CD4-positive, alpha-beta T cell treated with Interleukin-17A for 1 hour (primary cell): ENCODE data around the gene ZBTB7A.

Source experiments
- DNase-seq: peaks from one replicate; pipeline ENCODE4 v3.0.0-alpha.2; 2020

The ZBTB7A gene

DNA sequence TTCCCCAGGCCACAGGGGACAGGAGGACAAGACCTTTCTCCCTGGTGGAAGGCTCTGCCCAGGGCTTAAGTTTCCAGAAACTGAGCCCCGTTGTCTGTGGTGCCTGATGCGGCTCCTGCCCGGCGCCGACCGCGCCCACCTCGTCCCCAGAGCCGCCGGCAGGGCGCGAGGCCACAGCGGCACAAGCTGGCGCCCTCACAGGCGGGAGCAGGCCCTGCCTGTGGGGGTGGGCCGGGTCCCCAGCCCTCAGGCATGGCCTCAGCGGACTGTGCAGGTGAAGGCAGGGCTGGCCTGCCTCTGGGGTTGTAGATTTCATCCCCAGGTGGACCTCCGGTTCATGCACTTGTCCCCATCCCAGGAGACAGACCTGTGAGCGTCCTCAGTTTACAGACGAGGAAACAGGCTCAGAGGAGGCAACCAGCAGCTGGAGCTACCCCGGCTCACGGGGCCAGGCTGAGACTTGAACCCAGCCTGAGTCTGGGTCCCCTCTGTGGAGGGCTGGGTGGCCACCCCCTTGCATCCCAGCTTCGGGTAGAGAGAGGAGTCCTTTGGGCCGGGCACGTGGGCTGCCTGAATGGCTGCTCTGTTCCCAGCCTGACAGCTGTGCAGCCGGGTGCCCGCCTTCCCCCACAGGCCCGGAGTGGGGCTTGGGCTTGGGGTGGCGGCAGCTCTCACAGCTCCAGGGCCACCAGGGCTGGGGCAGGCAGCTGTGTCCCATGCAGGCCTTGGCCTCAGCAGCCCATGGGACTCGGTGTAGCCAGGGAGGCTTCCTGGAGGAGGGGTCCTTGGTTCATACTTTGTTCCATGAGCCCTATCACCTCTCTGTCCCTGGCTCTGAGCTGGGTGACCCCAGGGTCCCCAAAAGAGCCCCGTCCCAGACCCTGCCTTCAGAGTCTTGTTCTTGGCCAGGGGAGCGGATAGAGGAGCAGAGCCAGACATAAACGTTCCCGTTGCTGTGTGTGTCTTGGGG, 32.4 kb downstream of the ZBTB7A start:
- no peak for DNase-seq

DNA sequence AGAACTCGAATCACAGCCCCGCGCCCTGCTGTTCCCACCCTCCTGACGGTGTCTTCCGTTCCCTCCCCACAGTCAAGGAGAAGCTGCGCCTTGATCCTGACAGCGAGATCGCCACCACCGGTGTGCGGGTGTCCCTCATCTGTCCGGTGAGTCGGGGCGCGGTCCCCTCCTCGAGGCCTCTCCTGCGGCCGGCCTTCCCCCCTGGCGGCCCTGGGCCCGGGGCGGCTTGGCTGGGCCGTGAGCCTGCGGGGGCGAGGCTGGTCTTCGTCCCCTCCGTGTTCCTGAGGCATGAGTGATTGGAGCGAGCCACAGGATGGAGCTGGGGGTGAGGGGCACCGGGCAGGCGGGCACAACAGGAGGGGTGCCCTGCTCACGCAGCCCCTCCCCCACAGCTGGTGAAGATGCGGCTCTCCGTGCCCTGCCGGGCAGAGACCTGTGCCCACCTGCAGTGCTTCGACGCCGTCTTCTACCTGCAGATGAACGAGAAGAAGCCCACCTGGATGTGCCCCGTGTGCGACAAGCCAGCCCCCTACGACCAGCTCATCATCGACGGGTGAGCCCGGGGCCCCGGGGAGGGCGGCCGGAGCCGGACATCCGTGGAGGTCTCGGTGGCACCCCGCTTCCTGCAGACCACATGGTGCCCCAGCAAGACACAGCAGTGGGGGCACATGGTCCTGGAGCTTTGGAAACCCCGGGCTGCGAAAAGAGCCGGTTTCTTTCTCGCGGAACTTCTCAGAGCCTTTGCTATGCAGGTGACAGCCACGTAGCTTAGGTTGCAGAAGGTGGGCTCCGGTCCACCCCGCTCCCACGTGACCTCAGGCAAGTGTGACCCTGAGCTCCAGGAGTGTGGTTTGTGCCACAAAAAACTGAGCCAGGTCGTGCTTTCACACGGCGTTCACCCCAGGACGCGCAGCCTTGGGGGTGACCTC, 33.4 kb downstream of the ZBTB7A start:
- no peak for DNase-seq

DNA sequence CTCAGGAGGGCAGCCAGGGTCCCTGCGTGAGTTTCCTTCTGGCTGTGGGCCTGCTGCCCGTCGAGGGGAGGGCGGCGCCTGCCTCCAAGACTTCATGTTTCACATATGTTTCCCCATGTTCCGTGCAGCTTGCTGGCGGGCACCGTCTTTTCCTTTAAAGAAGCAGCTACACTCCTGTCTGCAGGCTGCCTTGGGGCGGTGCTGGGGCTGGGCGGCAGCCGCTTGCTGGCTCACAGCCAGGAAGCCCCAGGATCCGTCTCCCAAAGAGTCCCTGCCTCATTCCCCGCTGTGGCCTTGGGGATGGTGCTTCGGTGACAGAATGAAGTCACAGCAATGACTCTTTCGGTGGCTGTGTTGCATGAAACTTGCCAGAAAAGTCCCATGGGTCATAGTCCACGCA, 34.3 kb downstream of the ZBTB7A start:
- no peak for DNase-seq

DNA sequence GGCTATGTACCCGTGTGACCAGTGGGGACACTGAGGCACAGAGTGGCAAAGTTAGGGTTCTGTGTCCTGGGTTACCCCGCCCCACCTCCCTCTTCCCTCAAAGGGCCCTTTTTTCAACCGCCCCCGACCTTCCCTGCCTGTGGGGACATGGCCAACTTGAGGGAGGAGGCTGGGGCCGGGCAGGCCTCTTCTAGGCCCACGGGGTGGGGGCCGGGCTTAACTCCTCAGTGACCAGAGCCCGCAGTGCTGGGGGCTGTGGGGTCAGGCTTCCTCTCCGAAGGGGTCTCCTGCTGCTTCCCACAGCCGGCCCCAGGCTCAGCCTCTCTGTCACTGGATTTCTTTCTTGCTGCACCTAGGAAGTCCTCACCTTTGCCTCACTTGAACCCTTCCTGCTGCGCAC, 35.3 kb downstream of the ZBTB7A start:
- DNase-seq: no peak

DNA sequence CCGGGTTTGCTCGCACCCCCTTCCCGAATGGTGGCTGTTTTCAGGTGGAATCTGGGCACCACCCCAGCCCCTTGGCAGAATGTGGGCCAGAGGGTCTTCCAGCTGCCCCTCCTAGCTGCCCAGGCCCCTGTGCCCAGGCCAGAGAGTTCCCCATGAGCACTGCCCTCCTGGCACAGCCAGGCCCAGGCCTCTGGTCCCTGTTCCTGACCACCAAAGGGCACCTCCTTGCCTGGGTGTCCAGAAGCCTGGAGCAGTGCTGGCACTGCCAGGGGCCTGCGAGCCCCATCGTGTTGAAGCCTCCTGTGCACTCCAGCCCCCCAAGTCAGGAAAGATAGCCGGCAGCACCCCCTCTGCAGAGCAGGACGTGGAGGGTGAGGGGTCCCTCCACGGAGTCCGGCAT, 35.7 kb downstream of the ZBTB7A start:
- DNase-seq: no peak

DNA sequence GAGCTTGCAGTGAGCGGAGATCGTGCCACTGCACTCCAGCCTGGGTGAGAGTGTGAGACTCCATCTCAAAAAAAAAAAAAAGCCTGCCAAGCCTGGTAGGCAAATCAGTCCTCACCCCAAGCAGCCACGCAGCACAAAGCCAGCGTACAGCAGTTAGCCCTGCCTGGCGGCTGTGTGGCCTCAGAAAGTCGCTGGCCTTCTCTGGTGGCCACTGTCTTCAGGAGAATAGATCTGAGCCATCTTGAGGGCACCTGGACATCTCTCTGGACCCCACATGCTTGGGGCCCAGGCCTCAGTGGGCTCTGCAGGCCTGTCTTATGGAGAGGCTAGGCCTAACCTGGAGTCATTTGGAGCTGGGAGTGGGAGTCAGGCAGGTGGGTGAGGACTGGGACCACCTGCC, 36.1 kb downstream of the ZBTB7A start:
- DNase-seq: no peak

DNA sequence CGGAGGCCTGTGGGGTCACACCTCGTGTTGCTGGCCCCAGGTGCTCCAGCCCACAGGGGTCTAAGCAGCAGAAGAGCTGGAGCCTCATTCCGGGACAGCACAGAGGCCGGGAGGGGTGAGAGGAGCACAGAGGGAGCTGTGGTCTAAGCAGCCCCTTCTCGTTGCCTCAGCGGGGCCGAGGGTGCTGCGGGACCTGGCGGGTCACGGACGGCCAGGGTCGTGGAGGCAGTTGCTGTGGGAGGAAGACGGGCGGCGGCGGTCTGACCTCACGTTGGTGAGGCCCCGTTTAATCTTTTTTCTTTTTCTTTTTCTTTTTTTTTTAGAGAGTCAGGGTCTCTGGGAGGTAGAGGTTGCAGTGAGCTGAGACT, 37.5 kb downstream of the ZBTB7A start:
- DNase-seq: no peak

DNA sequence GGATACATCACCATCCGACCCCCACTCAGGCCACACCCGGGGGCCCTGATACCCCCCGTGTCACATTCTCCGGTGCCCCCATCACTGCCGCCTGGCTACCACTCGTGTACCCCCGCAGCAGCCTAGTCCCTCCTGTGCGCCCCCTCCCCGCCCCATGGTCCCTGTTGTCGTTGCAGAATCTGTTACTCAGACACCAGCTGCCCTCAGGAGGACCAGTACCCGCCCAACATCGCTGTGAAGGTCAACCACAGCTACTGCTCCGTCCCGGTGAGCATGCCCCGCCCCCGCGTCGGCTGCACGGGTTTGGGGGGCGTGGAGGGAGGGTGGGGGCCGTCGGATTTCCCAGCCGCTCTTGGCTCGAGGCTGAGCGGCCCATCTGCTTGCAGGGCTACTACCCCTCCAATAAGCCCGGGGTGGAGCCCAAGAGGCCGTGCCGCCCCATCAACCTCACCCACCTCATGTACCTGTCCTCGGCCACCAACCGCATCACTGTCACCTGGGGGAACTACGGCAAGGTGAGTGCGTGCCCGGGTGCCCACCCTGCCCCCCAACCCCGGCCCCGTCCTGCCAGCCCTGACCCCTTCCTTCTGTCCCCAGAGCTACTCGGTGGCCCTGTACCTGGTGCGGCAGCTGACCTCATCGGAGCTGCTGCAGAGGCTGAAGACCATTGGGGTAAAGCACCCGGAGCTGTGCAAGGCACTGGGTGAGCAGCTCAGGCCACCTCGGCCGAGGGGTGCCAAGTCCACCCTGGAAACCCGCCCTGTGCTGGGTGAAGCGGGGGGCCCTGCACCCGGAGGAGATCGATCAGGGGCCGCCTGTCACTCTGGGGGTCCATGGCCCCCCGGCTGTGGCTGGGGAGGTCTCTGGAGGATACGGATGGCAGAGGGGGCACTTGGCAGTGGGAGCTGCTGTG, 38.1 kb downstream of the ZBTB7A start:
- no peak for DNase-seq

DNA sequence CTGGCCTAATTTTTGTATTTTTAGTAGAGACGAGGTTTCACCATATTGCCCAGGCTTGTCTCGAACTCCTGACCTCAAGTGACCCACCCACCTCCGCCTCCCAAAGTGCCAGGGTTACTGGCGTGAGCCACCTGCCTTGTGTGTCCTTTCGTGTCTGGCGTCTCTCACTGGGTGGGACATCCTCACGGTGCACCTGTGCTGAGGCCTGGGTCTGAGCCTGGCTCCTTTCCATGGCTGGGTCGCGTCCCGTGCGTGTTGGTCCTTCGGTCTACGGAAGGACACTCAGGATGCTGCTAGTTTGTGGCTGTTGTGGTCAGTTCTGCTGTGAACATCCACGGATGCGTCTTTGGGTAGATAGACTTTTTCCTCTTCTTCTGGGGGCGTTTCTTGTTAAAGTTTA, 39.6 kb downstream of the ZBTB7A start:
- DNase-seq: no peak

DNA sequence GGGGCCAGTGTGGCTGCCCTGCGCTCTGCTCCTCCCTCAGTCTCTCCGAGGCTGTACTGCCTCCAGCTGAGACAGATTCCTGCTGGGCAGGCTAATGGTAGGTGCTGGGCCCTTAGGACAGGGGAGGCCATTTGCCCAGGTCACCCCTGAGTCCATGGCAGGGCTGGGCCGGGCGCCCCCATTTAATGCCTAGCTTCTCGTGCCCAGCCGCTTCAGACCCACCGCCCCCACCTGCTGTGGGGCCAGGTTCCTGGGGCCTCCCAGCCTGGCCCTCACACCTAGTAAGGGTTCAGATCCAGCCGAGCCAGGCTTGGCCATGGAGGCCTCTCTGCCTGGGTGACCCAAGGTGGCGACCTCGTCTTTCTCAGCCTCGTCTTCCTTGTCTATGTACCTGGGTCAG, 41.4 kb downstream of the ZBTB7A start:
- DNase-seq: no peak

DNA sequence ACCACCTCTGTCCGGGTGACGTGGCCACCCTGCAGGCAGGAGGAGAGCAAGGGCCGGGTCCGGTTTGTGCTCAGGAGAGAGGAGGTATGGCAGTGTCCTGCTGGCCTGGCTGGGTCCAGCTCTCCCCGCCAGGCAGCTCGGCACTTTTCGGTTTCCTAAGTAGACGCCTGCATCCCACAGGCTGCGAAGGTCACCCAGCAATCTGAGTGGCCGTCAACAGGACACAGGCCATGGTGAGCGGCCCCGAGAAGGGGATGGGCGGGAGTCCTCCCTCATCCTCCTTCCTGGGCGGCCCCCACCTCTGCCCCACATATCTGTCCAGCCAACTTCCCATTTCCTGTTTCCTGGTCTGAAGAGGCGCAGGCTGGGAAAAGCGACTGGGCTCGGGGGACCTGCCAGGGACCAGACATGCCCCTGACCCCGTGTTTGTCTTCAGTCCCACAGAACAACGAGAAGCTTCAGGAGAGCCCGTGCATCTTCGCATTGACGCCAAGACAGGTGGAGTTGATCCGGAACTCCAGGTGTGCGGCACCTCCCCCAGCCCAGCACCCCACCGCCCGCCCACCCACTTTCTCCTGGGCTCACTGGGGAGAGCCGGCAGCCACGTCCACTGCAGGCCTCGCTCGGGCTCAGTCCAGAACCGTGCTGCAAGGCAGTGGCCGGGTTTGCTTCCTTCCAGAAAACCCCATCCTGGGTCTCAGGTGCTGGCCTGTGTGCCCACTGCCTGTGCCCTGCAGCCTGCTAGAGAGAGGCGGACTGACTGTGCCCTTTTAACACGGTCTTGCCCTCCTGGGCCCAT, 42.9 kb downstream of the ZBTB7A start:
- DNase-seq: no peak

DNA sequence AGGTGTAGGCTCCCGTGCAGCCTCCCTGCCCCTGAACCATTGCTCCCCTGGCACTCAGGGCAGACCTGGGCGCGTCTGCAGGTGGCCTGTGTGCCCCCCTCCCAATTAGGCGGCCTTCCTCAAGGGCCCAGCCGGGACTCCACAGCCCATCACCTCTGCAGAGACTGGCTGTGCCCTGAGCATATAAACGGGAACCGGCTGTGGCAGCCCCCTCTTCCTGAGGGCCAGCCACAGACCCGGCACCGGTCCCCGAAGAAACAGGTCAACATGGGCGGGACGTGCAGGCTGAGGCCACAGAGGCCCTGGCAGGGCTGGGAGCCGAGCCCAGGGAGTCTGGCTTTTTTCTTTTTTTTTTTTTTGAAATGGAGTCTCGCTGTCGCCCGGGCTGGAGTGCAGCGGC, 47.1 kb downstream of the ZBTB7A start:
- DNase-seq: no peak

DNA sequence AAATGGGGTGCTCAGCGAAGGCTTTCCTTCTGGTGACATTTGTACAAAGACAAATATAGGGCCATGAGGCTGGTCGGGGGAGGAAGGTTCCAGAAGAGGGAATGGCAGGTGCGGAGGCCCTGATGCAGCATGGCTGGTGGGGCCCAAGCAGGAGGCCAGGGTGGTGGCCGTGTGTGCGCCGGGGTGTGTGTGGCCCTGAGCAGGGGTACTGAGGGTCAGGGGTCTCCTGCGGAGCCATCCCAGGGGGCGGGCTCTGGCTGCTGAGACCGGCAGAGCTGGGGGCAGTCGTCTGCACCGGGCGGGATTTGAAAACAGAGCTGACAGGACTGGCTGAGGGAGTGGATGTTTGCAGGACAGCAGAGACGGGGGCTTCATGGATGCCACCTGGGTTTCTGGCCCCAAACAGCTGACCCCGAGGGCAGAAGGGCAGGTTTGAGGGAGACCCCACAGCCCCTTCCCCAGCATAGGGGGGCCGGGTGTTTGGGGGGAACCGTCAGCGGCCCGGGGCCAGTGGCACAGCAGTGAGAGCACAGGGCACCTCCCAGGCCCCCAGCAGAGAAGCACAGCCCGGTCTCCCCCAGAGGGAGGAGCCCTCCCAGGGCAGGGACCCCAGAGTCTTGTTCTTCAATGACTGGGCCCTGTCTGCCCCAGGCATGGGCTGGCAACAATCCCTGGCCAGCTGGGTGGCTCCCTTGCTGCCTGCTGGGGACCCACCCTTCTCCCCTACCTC, 47.8 kb downstream of the ZBTB7A start:
- DNase-seq: no peak

DNA sequence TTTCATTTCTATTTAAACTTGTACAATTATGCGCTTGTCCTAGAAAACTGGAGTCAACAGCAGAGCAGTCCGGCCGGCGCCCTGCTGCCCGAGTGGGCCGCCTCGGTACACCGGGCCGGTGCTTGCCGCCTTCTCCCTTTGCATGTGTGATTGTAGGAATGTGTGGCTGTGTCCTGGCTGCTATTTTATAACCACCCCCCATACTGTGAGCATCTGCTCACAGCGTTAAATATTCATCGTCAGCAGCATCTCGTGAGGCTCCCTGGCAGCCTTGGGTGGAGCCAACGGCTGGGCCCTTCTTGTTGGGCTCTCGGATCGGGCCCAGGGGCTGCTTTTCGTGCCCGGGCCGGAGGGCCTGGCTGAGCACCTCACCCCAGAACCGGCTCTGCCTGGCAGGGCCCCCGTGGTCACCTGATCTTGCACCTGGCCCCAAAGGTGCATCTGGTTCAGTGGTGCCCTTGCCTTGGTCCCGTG, 48.5 kb downstream of the ZBTB7A start:
- DNase-seq: no peak

DNA sequence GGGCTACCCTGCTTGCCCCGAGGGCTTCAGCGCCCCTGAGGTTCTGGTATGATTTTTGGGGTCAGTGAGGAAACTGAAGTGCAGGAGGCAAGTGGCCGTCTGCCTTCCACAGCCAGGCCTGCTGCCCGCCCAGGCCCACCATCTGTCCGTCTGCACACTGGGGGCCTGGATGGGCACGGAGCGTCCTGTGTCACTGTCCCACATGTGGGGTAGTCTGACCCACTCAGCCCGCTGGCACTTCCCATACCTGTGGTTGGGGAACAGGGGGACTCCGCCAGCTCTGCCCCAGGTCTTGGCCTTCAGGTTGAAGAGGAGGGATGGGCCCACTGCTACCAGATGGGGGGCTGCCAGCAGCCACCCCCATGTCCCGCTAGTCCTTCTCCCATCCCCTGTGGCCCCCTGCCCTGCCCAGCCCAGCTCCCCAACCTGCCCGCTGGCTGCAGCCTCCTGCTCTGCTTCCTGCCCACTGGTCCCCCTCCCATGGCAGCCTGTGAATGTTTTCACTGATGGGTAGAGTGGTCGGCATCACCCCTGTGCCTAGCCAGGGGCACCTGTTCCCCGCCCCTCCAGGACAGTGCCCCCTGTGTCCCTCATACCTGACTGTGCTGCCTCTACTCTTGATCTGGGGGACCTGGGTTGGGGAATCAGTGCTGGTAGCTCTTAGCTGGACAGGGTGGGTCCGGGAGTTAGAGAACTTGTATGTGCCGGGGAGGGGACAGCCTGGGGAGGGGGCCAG, 49.6 kb downstream of the ZBTB7A start:
- no peak for DNase-seq

DNA sequence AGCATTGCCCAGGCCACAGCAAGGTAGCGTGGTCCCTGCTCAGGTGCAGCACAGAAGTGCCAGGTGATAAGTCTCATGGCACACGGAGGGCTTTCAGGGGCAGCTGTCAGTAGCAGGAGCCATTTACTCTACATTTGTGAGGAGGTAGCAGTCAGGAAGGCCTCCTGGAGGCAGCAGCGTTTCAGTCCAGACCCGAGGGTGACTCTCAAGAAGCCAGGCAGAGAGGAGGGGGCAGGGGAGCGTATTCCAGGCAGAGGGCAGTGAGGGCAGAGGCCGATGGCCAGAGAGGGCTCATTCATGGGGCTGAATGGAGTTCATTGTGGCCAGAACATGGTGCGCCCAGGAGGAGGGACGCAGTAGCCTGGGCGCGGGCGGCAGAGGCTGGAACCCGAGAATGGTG, 50.2 kb downstream of the ZBTB7A start:
- DNase-seq: no peak

DNA sequence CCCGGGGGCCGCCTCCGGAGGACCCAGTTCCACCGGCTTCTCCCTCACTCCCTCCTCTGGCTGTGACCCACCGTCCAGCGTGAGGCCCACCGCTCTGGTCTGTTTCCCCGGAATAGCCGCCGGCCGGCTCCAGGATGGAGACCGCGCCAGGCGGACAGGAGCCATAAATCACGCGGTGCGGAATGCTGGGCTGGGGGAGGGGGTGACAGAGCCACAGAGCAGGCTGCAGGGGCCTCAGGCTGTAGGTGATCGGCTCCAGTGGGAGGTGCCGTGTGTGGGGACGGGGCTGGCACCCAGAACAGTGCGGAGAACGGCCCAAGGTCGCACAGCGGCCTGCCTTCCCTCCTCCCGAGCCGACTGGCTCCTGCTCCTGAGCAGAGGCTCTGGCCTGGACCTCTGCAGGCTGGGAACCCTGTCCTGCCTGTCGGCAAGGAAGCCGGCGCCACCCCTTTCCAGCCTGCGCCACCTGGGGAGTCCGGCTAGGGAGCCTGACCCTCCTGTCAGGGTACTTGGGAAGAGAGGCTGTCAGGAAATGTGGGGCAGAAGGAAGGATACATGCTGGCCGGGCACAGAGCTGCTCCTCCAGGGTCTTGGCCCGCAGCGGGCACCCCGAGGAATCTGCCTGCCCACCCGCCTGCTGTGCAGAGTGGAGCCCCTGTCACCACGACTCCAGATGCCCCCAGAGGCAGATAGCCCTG, 50.8 kb downstream of the ZBTB7A start:
- no peak for DNase-seq

DNA sequence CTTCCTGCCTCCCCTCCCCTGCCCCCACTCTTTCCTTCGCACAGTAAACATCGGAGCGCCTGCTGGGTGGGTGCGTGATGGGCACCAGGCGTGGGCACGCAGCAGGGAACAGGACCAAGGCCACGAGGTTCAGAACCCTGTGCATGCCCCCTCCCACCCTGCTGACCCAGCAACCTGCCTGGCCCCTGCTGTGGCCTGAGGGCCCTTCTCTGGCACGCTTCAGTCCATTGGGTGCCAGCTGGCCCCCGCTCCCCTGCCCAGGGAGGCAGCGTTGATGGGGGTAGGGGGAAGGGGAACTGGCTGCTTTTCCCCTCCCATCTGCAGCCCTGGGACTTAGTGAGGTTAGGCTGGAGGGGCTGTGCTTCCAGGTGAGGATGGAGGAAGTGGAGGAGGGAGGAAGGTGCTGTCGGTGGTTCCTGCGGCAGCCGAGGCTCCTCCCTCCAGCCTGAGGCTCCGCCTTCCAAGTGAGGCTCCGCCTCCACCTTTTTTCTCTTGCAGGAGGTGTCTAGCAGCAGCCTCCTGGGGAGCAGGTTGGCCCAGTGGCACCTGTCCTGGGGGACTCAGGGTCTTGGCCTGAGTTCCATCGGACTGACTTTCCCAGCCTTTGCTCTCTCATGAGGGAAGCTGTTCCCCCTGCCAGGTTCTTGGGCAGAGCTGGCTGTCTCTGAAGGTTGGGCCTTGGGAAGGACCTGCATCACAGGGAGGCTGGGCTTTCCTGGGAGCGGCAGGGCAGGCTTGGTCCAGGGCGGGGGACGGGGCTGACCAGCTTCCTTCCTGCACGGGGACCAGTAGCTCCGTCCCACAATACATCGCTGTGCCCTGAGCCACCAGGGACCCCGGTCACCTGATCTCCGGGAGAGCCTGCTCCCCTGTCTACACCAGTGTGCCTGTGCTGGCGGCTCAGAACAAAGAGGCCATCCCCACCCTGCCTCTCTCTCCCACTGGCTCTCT, 51.9 kb downstream of the ZBTB7A start:
- DNase-seq: peak; percentile 47
